Right atrium auricular region (tissue), 2 donors: ENCODE results near the gene TMEM131L. TPM values are rescaled to one million over a fixed set of nuclear protein-coding genes. Genes with fewer than 3 reads are reported as not detected.

Experiments used
- DNase-seq: peaks from one replicate; pipeline ENCODE4 v3.0.0-alpha.2; 2019; ENCODE audit warnings: low spot score
- H3K27ac ChIP-seq, 2 donors: fragments of 200-600 bp; sonication (generic); 1 replicate in 1 of 2; 2 replicates in 1 of 2; pipeline ENCODE4 v1.5.1; 2016 to 2019
- H3K27me3 ChIP-seq, 2 donors: fragments of 200-600 bp; sonication (generic); one replicate each; pipeline versions ENCODE4 v1.5.1 to v1.6.0; 2017 to 2019
- H3K36me3 ChIP-seq: fragments of 200-600 bp; sonication (generic); one replicate; pipeline ENCODE4 v1.5.1; 2016
- H3K4me1 ChIP-seq, 2 donors: fragments of 200-600 bp; sonication (generic); one replicate each; pipeline versions ENCODE4 v1.5.1 to v1.6.0; 2017 to 2019
- H3K4me3 ChIP-seq, 2 donors: fragments of 200-600 bp; sonication (generic); 1 replicate in 1 of 2; 2 replicates in 1 of 2; pipeline ENCODE4 v1.5.1; 2017 to 2019; ENCODE audit warnings: mild to moderate bottlenecking in 1 of 2, moderate library complexity in 1 of 2
- H3K9me3 ChIP-seq, 2 donors: fragments of 200-600 bp; sonication (generic); one replicate each; pipeline ENCODE4 v1.5.1; 2019
- CTCF ChIP-seq, 2 donors: fragments of 200-600 bp; sonication (generic); IDR thresholded peaks; one replicate each; pipeline ENCODE4 v1.5.1; 2019; ENCODE audit warnings: antibody characterized with exemption in 2 of 2
- total RNA-seq, 2 donors: library from RNA; depleted of rRNA; stranded (reverse); fragments of >200 nt; gene quantifications; one replicate each; pipeline ENCODE4 v1.1.0, GENCODE V29; 2016

The TMEM131L gene
- total RNA-seq, 2 donors from 2014 or later = 10.9 to 15.4 TPM

- no peak for DNase-seq
- Histone ChIP-seq H3K27ac (no peak overlapping the region), H3K4me1 (no peaks in the 10 kb centered on the region), H3K27me3 (no peaks in the 10 kb centered on the region), H3K36me3 (no peaks in the 10 kb centered on the region), H3K4me3 (no peak overlapping the region), H3K9me3 (no peaks in the 10 kb centered on the region)
- TF ChIP-seq CTCF (IDR thresholded peaks at IDR 0.05) = no peak
Measured at GRCh38 chr4:153439831-153440230, 26.3 kb upstream of the TMEM131L start.

- H3K36me3 ChIP-seq = no peaks in the 10 kb centered on the region
- H3K4me3 ChIP-seq = no peak overlapping the region
- no peak for DNase-seq
- no peaks in the 10 kb centered on the region for H3K27me3 ChIP-seq
- H3K4me1 ChIP-seq = no peaks in the 10 kb centered on the region
- no peaks in the 10 kb centered on the region for H3K9me3 ChIP-seq
- no peak overlapping the region for H3K27ac ChIP-seq
- TF ChIP-seq CTCF (IDR thresholded peaks at IDR 0.05) = no peak
Measured at GRCh38 chr4:153440475-153440874, 25.7 kb upstream of the TMEM131L start.

GRCh38 chr4:153447175-153447905 is 18.8 kb upstream of the TMEM131L start:
- H3K9me3 ChIP-seq = no peaks in the 10 kb centered on the region
- no peak for TF ChIP-seq CTCF (IDR thresholded peaks at IDR 0.05)
- no peak for DNase-seq
- H3K27ac ChIP-seq = no peak overlapping the region
- H3K27me3 ChIP-seq = no peaks in the 10 kb centered on the region
- no peak overlapping the region for H3K4me3 ChIP-seq
- H3K36me3 ChIP-seq = no peaks in the 10 kb centered on the region
- no peaks in the 10 kb centered on the region for H3K4me1 ChIP-seq

- Histone ChIP-seq H3K36me3 (no peaks in the 10 kb centered on the region), H3K27ac (no peak overlapping the region), H3K4me1 (no peaks in the 10 kb centered on the region), H3K4me3 (no peak overlapping the region), H3K9me3 (no peaks in the 10 kb centered on the region), H3K27me3 (no peaks in the 10 kb centered on the region)
- TF ChIP-seq CTCF (IDR thresholded peaks at IDR 0.05) = no peak
- no peak for DNase-seq
Measured at GRCh38 chr4:153448003-153448731, 18.0 kb upstream of the TMEM131L start.

- TF ChIP-seq CTCF (IDR thresholded peaks at IDR 0.05) = no peak
- no peak overlapping the region for H3K27ac ChIP-seq
Measured at GRCh38 chr4:153449338-153449737, 16.8 kb upstream of the TMEM131L start.

More at GRCh38 chr4:153449338-153449737, 16.8 kb upstream of the TMEM131L start:
- Histone ChIP-seq H3K4me3 (no peak overlapping the region), H3K36me3 (no peaks in the 10 kb centered on the region), H3K27me3 (no peaks in the 10 kb centered on the region), H3K9me3 (no peaks in the 10 kb centered on the region), H3K4me1 (no peaks in the 10 kb centered on the region)
- DNase-seq = no peak
